Ovary (tissue), 9 donors: ENCODE measurements around the gene PALS1. TPM values are rescaled to one million over a fixed set of nuclear protein-coding genes. Genes with fewer than 3 reads are reported as not detected.
A peak's percentile ranks its signal among the peaks of the same experiment; 100 is the strongest.
"Not testable (repeated sequence)": the region's sequence is repeated elsewhere in the genome, so short reads cannot be mapped to it uniquely, and the experiment has no call there.

Experiments used
- DNase-seq, 5 donors: peaks; one replicate each; pipeline ENCODE4 v3.0.0-alpha.2; 2019 to 2020
- H3K27ac ChIP-seq, 2 donors: fragments of 200-600 bp; one replicate each; pipeline versions ENCODE4 v1.5.1 to v1.8.0; 2019 to 2022
- H3K27me3 ChIP-seq: fragments of 200-600 bp; one replicate; pipeline ENCODE4 v1.8.0; 2022
- H3K36me3 ChIP-seq: fragments of 200-600 bp; sonication (generic); one replicate; pipeline ENCODE4 v1.5.1; 2019
- H3K4me1 ChIP-seq: one replicate; pipeline ENCODE4 v1.8.1; 2013; ENCODE audit warnings: mild to moderate bottlenecking, moderate library complexity; ENCODE audit not compliant: insufficient read depth
- H3K4me3 ChIP-seq: fragments of 200-600 bp; sonication (generic); one replicate; pipeline ENCODE4 v1.5.1; 2017
- H3K9me3 ChIP-seq, 2 donors: fragments of 200-600 bp in 1 of 2; sonication (generic) in 1 of 2; one replicate each; pipeline versions ENCODE4 v1.5.1 to v1.8.1; 2013 to 2019; ENCODE audit warnings: mild to moderate bottlenecking in 1 of 2, moderate library complexity in 1 of 2
- EP300 ChIP-seq: sonication (generic); formaldehyde crosslinking; IDR thresholded peaks from one replicate; pipeline ENCODE4 v1.6.1; 2017; ENCODE audit warnings: antibody characterized with exemption
- POLR2A ChIP-seq: fragments of 450-650 bp; IDR thresholded peaks from one replicate; pipeline ENCODE4 v1.6.1; 2017; ENCODE audit warnings: antibody characterized with exemption, mild to moderate bottlenecking, moderate library complexity
- WGBS, 3 donors: extraction: QIAGEN DNeasy Blood & Tissue Kit in 1 of 3; methylation state at CpG; one replicate each; pipeline versions ENCODE4 v1.1.5 to v1.1.7; 2013 to 2017; 5-methylcytosine and 5-hydroxymethylcytosine counted together
- intact Hi-C, 4 donors: fragments of 100-400 bp; cut with DNase I; formaldehyde crosslinking; loops; one replicate each; pipeline versions ENCODE4 v1.11.0 to v1.15.1; 2022 to 2023
- polyA plus RNA-seq, 2 donors: library from polyadenylated mRNA; stranded (reverse); fragments of 200-250 nt in 1 of 2; fragments of 350-450 nt in 1 of 2; fragmentation: Illumina TruSeq in 1 of 2; extraction: RNeasy Lipid Tissue Mini Kit (QIAGEN cat#74804) in 1 of 2; gene quantifications; one replicate each; pipeline ENCODE4 v1.2.3, GENCODE V29; 2013 to 2014
- total RNA-seq, 7 donors: library from RNA; depleted of rRNA in 2 of 7; stranded (reverse); fragments of >200 nt in 2 of 7; fragmentation: NEBNext Ultra II Directional in 3 of 7; extraction: Animal tissue kit (Norgen Biotek cat#: 25700) in 3 of 7; gene quantifications; one replicate each; pipeline versions ENCODE4 v1.1.0 to v1.2.4, GENCODE V29; 2016 to 2023
- TF ChIP-seq, protein P1 (sequence below), 3 donors: fragments of 450-650 bp in 2 of 3; fragments of 200-600 bp in 1 of 3; IDR thresholded peaks; one replicate each; pipeline versions ENCODE4 v1.5.1 to v1.8.0; 2016 to 2022; ENCODE audit warnings: antibody characterized with exemption in 3 of 3, mild to moderate bottlenecking in 1 of 3
- donor health status: DM: no; HTN: no; CAD: no; lungs with moderate emphysema.
- donor health status: DM: no; HTN: no; CAD: no.
- donor health status: Bipolar disorder and iron deficiency.
- donor health status: DM: yes; HTN: yes; CAD: no.
- donor health status: DM: no; HTN: no; CAD: no.
- donor health status: DM: yes; HTN: yes; CAD: no.

PALS1 gene
- total and polyA plus RNA-seq, 9 donors = 4.9 to 15.7 (median 12.2) TPM

DNA sequence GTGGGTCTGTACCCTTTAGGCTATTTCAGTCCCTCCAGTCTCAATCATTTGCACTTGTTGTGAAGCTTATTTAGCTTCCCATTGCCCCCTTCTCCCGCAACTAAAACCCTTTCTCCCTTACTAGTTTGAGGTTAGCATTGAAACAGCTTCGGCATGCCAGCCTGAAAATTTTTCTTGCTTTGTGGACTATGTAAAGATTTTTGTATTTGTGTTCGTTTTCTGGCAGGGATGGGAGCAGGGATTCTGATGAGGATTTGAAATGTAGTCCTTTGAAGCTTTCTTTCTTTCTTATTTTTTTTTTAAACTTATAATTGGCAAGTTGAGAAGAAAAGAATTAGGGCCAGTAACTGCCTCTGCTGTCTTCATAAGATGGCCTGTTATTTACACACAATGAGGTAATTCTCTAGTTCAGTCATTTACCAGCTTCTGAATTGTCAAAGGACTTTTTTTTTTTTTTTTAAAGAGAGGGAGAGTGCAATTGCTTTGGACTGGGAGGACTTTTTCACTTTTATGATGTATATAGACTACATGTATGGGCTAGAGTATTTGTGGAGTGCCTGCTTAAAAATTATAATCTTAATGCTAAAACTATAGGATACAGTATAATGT, 29.0 kb downstream of the PALS1 start:
- peaks cover 2% of the 10 kb centered on the region for H3K4me1 ChIP-seq
- no peak for DNase-seq
- 16 to 25% (median 21%) methylated on average over 3 of the region's 3 CpGs for WGBS, 3 donors
- H3K36me3 ChIP-seq = no peaks in the 10 kb centered on the region
- TF ChIP-seq EP300 = no peak
- TF ChIP-seq, protein P1, sequence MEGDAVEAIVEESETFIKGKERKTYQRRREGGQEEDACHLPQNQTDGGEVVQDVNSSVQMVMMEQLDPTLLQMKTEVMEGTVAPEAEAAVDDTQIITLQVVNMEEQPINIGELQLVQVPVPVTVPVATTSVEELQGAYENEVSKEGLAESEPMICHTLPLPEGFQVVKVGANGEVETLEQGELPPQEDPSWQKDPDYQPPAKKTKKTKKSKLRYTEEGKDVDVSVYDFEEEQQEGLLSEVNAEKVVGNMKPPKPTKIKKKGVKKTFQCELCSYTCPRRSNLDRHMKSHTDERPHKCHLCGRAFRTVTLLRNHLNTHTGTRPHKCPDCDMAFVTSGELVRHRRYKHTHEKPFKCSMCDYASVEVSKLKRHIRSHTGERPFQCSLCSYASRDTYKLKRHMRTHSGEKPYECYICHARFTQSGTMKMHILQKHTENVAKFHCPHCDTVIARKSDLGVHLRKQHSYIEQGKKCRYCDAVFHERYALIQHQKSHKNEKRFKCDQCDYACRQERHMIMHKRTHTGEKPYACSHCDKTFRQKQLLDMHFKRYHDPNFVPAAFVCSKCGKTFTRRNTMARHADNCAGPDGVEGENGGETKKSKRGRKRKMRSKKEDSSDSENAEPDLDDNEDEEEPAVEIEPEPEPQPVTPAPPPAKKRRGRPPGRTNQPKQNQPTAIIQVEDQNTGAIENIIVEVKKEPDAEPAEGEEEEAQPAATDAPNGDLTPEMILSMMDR (IDR thresholded peaks at IDR 0.05) = no peak
- H3K27ac ChIP-seq = peak overlapping the region in 1 of 2 donors; percentile 45
- H3K9me3 ChIP-seq = no peaks in the 10 kb centered on the region
- intact Hi-C loops = no loop called here
- no peaks in the 10 kb centered on the region for H3K27me3 ChIP-seq
- no peak overlapping the region for H3K4me3 ChIP-seq

DNA sequence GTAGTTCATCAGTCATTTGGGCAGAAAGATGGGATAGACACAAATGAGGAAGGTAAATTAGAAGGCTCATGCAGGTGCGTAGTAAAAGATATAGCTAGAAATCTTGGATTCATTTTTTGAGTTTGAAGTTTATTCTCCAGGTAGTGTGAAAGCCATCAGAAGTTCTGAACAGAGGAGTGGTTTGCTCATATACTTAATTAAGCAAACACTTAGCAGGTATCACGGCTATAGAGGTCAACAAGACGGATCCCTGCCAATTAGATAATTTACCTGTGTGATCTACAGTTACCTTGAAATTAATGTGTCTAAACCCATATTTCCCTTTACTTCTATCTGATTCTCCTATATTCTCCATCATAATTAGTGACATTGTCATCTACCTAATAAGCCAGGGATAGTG, 29.7 kb downstream of the PALS1 start:
- intact Hi-C loops = no loop called here
- TF ChIP-seq POLR2A = no peak
- TF ChIP-seq, protein P1 (IDR thresholded peaks at IDR 0.05) = no peak
- TF ChIP-seq EP300 = no peak
- Histone ChIP-seq H3K27ac (peak overlapping the region in 1 of 2 donors; percentile 10), H3K27me3 (no peaks in the 10 kb centered on the region), H3K4me1 (peaks cover 2% of the 10 kb centered on the region), H3K4me3 (no peak overlapping the region), H3K9me3 (no peaks in the 10 kb centered on the region), H3K36me3 (no peaks in the 10 kb centered on the region)
- no peak for DNase-seq
- WGBS, 3 donors = 81 to 98% (median 97%) methylated on average over 3 of the region's 3 CpGs

DNA sequence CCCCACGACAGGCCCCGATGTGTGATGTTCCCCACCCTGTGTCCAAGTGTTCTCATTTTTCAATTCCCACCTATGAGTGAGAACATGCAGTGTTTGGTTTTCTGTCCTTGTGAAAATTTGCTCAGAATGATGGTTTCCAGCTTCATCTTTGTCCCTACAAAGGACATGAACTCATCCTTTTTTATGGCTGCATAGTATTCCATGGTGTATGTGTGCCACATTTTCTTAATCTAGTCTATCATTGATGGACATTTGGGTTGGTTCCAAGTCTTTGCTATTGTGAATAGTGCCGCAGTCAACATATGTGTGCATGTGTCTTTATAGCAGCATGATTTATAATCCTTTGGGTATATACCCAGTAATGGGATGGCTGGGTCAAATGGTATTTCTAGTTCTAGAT, 32.0 kb downstream of the PALS1 start:
- H3K27me3 ChIP-seq, H3K27ac ChIP-seq, intact Hi-C loops, H3K36me3 ChIP-seq, H3K4me3 ChIP-seq, H3K9me3 ChIP-seq, DNase-seq, H3K4me1 ChIP-seq: not testable (repeated sequence)
- WGBS, 3 donors = 97 to 100% (median 98%) methylated on average over 3 of the region's 3 CpGs

DNA sequence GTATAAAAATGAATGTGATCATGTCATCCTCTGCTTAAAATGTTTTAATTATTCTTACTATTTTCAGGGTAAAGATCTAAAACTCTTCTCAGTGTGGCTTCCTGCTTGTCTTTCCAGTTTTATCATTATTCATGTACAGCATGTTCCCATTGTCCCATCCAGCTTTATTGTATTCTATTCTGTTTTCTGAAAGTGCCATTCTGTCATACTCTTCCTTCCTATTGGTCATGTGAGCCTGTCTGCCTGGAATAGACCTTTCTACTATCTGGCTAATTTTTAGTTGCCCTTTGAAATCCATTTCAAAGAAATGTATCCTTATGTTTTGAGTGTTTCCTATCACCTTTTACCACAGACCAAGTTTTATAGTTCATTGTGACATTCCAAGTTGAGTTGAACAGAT, 34.9 kb downstream of the PALS1 start:
- no peaks in the 10 kb centered on the region for H3K27me3 ChIP-seq
- no peaks in the 10 kb centered on the region for H3K4me1 ChIP-seq
- intact Hi-C loops = no loop called here
- TF ChIP-seq POLR2A (no peak), EP300 (no peak)
- TF ChIP-seq, protein P1 (IDR thresholded peaks at IDR 0.05) = no peak
- no peak overlapping the region for H3K4me3 ChIP-seq
- H3K9me3 ChIP-seq = no peaks in the 10 kb centered on the region
- H3K27ac ChIP-seq = no peak overlapping the region
- H3K36me3 ChIP-seq = no peaks in the 10 kb centered on the region
- DNase-seq = no peak

DNA sequence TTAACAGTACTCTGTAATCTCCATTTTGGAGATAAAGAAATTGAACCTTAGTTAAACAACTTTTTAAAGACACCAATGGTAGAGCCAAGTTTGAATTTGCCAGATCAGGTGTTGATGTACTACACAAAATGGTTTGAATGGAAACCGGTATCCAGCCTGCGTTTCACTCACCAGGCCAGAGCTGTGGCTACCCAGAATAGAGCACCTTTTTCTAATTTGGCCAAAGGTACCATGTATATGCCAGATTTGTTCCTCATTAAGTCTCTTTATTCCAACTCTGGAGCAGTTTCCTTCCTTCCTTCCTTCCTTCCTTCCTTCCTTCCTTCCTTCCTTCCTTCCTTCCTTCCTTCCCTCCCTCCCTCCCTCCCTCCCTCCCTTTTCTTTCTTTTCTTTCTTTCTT, 39.3 kb downstream of the PALS1 start:
- Histone ChIP-seq H3K9me3 (no peaks in the 10 kb centered on the region), H3K36me3 (no peaks in the 10 kb centered on the region), H3K4me3 (no peak overlapping the region), H3K4me1 (no peaks in the 10 kb centered on the region), H3K27me3 (no peaks in the 10 kb centered on the region), H3K27ac (no peak overlapping the region)
- DNase-seq = no peak
- TF ChIP-seq POLR2A (no peak), EP300 (no peak)
- TF ChIP-seq, protein P1 (IDR thresholded peaks at IDR 0.05) = no peak
- 98 to 100% (median 99%) methylated on average over 2 of the region's 2 CpGs for WGBS, 3 donors
- intact Hi-C loops = loop anchor here in 1 of 4 donors (10.0 kb wide), 1 partner anchor 116 kb away; no protein-coding TSS in a partner anchor
